Urothelium cell line (cell line): ENCODE data around the gene FGD3.
A peak's percentile ranks its signal among the peaks of the same experiment; 100 is the strongest.

ENCODE experiments used
- DNase-seq: peaks from one replicate; pipeline ENCODE4 v3.0.0; 2011; ENCODE audit warnings: low spot score, mixed read lengths
- FAIRE-seq: peaks from 2 replicates; lab custom pipeline; 2011; peaks lifted over from hg19 to GRCh38; lab: Jason Lieb, UNC

The FGD3 gene

DNA sequence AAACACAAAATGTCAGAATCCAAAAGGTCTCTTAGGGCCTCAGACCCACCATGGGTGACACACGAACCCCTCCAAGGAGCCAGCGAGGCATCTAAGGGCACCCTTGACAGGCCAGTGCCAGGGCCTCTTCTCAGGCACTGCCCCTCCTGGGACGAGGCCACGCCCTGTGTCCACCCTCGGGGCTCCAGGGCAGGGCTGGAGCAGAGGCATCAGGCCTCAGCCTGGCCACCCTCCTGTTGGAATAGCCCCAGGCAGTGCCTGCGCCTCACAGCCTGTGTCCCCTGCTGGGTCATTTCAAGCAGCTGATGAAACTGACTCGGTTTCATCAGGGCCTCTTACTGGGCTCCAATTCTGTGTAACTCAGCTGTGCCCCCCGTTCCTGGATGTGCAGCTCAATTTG is 78.4 kb downstream of the FGD3 start:
- DNase-seq (no peak), FAIRE-seq (no peak)

DNA sequence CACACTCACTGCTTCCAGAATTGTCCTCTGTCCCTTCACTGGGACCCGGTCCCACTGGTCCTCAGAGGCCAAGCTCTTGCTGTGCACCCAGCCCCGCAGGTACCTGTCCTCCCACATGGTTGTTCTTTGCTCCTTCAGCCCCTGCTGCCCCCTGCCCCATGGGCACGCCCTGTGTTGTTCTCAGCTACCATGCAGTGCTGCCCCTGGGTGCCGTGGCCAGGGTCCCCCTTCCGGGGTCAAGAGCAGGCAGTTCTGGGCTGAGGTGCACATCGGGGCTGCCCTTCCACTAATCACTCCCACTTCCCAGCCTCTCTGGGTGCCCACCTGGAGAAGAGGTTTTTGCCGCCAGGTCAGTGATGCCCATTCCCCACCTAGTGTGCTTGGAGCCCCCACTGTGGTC is 79.3 kb downstream of the FGD3 start:
- FAIRE-seq (no peak), DNase-seq (no peak)

DNA sequence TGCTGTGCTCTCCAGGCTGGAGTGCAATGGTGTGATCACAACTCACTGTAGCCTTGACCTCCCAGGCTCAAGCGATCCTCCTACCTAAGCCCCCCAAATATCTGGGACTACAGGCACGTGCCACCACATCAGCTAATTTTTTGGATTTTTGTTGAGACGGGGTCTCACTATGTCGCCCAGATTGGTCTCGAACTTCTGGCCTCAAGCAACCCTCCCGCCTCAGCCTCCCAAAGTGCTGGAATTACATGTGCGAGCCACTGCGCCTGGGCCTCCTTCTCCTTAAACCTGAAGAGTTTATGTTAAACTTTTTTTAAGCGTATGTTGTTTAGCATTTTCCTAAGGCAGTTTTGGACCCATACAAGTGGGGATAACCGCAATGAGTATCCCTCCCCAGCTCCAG is 80.4 kb downstream of the FGD3 start:
- DNase-seq (no peak), FAIRE-seq (no peak)

DNA sequence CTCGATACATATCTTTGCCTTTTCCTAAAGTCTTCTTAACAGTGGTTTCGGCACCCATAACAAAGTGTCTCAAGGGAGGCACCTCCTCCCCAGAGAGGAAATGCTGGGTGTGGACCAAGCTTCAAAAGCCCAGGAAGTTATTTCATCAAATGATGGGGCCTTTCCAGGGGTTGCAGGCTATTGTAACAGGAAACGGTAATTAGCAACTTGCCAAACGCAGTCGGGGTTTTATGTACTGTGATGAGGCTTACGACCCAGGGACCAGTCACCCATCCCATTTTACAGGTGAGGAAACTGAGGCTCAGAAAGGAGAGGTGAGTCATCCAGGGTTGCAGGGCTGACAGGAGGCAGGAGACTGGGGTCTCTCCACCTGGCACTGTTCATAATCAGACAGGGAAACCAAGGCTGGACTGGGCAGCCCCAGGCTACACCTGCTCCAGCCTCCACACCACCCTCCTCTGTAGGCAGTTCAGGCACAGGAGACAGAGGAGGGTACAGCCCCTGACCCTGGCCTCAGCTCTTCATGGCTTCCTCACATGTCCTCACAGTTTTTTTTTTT is 81.2 kb downstream of the FGD3 start:
- no peak for FAIRE-seq

DNA sequence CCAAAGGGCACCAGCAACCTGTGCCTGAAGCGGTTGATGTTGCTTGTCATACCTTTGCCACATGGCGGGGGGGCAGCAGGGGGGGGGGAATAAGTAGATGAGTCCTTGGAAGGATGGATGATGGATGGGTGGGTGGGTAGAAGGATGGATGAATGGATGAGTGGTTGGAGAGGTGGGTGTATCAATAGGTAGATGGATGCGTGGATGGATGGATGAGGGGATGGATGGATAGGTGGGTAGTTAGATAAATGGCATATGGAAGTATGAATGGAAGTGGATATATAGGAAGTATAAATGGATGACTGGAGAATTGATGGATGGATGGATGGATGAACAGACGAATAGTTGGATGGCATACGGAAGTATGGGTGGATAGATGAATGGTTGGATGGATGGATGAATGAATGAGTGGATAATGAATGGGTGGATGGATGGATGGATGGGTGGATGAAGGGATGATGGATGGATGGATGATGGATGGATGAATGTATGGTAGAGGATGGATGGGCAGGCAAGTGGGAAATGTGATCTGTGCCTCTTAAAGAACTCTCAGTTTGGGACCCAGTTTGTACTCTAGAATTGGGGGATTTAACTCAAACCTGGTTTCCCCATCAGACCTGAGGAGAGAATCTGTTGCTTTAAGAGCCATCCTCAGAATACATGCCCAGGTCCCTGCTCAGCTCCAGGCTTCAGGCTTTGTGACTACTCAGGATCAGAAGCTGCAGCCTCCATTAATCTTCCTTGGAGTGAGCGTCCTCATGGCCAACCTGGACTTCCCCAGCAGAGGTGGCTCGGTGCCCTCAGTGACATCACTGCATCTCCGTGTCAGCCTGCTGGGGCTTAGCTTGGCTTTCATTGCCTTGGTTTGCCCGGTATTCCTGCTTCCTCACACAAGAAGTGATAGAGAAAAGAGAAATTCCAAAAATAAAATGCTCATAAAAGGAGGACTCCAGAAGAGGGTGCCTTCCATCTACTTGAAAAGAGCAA is 83.6 kb downstream of the FGD3 start:
- DNase-seq (no peak), FAIRE-seq (peak; percentile 17)

More for the DNA sequence above, 81.2 kb downstream of the FGD3 start:
- no peak for DNase-seq

DNA sequence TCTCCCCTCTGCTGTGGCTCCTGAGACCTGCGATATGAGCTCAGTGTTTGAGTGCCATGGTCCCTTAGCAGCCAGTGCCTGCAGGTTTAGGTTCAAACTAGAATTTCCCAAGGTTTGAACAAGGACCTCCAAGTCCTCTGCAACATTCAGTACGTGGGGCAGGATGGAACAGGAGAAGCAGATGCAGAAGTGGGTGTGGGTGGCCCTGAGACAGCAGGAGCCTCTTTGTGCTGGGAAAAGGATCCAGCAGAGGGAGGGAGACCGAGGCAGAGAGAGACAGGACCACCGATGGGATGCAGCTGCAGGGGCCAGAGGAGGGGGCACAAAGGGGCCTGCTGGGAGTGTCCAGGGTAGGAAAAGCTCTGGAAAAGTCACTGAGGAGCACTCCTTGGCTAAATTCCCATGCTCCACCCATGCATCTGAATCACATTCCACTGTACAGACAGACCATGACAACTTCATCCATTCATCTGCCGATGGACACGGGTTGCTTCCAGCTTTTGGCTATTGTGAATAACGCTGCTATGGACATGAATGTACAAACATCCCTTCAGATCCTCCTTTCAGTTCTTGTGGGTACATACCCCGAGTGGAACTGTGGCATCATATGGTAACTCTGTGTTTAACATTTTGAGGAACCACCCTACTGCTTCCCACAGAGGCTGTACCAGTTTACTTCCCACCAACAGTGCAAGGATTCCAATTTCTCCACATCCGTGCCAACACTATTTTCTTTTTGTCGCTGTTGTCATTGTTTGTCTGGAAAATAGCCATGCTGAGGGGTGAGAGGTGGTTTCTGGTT is 84.5 kb downstream of the FGD3 start:
- no peak for FAIRE-seq
- DNase-seq, result no peak

DNA sequence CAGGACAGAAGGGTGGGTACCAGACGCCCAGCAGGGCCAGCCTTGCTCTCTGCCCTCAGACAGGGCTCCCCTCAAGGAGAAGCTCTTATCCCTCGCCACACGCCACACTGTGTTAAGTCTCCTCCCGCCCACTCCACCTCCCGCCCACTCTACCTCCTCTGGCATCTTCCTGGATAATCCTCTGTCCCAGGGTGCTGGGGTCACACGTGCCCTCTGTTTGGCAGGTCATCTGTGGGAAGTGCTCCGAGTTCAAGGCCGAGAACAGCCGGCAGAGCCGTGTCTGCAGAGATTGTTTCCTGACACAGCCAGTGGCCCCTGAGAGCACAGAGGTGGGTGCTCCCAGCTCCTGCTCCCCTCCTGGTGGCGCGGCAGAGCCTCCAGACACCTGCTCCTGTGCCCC is 85.2 kb downstream of the FGD3 start:
- DNase-seq (no peak), FAIRE-seq (no peak)

DNA sequence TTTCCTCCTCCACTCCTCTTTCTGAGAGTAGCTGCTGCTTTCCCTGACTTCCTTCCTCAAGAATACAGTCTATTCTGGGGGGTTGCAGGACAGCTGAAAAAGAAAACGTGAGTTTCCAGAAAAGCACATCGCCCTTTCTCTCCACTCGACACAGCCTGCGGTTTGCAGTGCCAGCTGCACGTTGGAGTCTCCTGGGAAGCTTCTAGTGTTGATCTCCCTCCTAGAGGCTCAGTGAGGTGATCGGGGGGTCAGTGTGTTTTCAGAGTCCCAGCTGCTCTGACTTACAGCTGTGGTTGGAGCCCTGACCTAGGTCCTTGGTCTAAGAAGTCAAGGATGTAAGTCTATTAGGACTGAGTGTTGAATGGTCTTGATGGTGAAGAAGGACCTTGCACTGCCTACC is 86.2 kb downstream of the FGD3 start:
- FAIRE-seq (no peak), DNase-seq (no peak)

DNA sequence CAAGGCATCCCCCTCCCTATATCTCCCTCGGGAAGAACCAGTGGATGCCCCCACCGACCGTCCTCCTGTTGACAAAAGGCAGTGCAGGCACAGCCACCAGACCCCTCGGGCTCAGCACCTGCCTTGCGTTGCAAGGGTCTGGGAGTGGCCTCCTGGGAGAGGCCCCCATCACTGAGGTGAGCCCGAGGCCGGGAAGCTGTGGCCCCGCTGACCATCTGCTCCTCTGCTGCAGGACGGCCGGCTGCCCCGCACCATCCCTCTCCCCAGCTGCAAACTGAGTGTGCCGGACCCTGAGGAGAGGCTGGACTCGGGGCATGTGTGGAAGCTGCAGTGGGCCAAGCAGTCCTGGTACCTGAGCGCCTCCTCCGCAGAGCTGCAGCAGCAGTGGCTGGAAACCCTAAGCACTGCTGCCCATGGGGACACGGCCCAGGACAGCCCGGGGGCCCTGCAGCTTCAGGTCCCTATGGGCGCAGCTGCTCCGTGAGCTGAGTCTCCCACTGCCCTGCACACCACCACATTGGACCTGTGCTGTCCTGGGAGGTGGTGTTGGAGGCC is 87.9 kb downstream of the FGD3 start:
- FAIRE-seq, result no peak
- no peak for DNase-seq

DNA sequence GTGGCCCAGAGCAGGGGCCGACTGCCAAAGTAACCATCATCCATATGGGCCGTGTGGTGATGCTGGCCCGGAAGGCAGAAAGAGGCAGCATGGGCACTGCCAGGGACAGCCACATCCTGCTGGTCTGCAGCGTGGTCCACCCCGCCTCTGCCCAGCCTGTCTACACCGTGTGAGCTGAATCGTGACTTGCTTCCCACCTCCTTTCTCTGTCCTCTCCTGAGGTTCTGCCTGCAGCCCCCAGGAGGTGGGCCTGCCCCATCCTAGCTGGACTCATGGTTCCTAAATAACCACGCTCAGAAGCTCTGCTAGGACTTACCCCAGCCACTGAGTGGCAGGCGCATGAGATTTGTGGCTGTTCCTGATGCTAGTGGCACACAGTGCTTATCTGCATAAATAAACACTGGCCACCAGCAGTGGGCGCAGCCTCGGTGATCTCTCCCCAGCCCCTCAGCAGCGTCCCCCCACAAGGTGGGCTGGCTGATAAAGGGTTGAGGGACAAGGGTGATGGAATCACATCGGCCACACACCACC is 88.6 kb downstream of the FGD3 start:
- DNase-seq (no peak), FAIRE-seq (no peak)

DNA sequence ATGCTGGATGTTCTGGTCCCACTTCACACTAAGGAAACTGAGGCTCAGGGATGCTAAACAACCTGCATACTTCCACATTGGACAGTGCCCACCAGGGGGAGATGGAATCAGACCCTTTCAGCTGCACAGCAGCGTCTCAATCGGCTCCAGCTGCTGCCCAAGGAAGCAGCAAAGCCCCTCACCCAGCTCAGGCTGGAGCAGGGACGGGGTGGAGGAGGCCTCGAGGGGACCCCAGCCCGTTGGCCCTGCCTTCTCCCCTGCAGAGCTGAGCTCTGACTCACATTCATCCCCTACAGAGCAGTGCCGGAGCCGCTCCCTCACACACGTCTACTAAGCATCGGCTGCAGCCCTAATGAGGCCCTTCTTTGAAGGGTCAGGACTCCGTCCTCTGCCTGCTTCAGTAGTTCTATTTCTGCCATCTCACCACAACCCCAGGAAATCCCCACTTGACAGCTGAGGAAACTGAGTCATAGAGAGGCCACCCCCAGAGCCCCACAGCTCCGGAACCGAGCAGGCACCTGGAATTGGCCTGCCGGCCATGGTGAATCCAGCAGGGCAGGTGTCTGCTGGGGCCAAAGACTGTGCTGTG is 89.7 kb downstream of the FGD3 start:
- FAIRE-seq (no peak), DNase-seq (no peak)

DNA sequence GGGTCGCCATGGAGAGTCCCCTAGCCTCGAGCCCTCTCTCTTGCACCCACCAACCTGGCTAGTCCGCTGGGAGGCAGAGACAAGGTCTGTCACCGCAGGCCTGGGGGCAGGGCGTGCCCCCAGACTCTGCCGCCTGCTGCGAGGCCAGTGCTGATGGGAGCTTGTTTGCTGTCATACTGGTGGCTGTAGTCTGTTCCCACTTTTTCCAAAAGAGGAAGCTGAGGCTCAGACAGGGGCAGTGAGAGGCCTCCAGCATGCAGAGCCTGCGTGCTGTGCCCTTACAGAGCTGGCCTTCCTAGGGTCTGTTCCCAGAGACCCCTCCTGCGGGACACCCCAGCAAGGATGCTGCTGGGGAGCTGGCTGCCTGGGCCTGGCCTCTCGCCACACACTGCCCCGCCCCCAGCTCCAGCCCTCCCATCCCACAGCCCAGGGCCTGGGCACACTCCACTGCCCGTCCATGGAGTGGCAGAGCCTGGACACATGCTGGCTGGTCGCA is 90.2 kb downstream of the FGD3 start:
- DNase-seq (no peak), FAIRE-seq (no peak)

DNA sequence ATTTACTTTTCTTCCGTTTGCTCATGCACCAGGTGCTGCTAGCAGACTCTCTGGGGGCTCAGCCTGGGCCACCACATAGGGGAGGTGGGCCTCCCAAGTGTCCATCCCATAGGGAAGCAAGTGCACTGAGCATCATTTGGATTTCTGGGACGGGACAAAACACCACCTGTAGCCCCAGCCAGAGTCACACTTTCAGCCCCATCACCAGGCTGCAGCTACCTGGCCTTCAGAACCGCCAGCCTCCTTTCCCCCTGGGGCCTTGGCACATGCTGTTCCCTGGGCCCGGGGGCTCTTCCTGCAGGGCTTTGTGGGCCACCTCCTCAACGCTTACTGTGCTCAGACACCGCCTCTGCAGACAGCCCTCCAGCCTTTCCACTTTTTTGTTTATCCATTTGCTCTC is 91.6 kb downstream of the FGD3 start:
- FAIRE-seq, result no peak

DNA sequence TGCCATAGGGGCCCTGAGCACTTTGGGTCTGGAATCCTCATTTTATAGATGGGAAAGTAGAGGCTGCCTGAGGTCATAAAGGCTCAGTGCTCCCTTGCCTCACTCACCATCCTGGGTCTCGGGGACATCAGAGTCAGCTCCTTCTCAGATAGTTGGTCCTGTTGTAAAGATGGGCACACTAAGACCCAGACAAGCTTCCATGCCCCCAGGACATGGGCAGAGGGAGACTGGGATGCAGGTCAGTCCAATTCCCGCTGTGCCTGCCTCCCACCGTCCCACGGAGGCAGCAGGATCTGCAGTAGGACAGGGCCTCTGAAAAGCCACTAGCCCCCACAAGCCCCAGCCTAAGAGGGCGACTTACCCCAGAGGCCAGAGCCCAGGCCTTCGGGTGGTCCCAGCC is 92.1 kb downstream of the FGD3 start:
- no peak for FAIRE-seq
- no peak for DNase-seq

More for the DNA sequence above, 91.6 kb downstream of the FGD3 start:
- DNase-seq, result no peak

DNA sequence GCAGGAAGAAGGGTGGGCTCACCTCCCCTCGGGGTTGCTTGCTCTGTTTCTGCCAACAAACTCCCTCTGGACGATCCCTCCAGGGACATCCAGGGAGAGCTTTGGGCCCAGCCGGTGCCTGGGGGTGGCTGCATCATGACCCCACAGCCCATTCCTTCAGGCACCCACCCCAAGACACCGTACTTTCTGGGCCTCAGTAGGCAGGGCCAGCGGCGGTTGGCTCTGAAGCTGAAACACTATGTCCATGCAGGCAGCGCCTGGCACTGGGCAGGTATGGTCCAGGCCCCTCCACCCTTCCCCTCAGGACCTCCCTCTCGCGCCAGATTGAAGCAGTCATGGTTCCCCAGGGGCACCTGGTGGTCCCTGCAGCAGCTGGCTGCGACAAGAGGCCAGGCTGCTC is 92.7 kb downstream of the FGD3 start:
- FAIRE-seq (no peak), DNase-seq (no peak)

DNA sequence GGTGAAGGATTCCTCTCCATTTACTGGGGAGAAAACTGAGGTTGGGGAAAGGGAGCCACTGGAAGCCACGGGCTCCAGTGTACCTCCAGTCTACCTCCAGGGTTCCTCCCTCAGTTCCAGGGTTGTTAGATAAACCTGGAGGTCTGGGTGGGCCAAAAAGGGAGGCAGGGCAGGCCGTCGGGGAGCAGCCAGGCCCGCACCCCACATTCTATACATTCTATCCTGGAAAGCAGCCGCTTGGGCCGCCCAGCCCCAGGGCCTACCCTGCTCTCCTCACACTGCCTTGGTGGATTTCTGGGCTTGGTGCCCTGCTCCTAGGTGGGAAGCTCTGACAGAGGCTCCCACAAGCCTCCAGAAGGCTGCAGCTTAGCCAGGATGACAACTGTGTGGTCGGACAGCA is 93.1 kb downstream of the FGD3 start:
- no peak for DNase-seq
- no peak for FAIRE-seq

DNA sequence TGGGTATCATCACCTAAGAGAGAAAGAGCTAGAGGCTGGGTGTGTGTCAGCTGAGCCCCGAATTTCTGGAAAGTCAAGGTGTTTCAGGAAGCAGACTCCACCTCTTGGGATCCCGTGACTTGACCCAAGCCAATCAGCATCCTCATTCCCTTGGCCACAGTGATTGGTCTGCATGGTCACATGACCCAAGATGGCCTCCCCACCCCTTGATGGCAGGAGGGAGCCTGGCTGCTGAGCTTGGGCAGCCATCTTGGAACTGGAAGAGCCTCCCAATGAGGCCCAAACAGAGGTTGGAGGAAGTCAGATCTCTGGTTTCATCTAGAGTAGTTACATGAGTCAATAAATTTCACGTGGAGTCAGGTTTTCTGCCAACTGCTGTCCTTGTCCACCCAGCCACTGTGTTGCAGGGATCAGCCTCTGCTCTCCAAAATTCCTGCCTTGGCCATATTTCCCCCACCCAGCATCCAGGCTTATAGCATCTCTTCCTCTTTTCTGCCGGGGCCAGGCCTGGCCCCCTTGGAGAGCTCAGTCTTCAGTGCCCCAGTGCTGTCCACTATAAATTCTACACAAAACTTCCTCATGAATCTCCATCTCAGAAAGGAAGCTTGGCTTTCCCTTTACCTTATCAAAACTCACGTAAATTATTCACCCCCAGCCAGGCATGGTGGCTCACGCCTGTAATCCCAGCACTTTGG is 93.9 kb downstream of the FGD3 start:
- FAIRE-seq (no peak), DNase-seq (no peak)

DNA sequence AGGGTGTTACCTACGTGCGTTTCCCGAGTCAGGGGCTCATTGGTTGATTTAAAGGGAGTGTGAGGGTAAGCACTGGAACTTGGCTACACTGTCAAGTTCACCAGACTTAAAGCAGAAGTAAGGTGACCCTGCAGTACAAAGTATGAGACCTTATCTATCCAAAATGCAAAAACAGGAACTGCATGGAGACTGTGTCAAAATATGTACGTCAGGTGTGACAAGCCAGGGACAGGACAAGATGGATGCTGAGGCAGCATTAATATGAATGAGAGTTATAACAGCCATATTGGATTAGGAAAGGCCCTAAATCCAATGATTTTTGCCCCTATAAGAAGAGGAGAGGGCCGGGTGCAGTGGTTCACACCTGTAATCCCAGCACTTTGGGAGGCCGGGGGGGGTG is 95.8 kb downstream of the FGD3 start:
- DNase-seq (no peak), FAIRE-seq (no peak)

DNA sequence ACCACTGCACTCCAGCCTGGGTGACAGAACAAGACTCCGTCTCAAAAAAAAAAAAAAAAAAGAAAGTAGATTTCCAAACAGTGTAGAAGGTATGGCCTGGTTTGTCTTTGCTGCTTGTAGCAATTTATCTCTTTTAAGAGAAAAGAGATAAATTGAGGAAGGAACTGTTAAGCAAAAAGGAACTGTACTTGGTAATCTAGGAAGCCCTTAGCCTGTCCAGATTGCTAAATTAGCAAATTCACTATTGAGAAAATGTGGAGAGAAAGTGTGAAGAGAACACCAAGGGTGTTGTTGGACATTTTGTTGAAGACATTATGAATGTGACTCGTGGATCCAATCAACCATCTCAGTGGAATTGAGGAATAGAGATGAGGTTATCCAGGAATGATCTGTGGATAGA is 98.2 kb downstream of the FGD3 start:
- no peak for FAIRE-seq
- DNase-seq, result no peak
